H1 (cell line): ENCODE data around the gene SMIM38. TPM values are rescaled to one million over a fixed set of nuclear protein-coding genes. Genes with fewer than 3 reads are reported as not detected.

Experiments
- CTCF ChIA-PET: fragments of 300-600 bp; sonication (Branson Sonifier 250); formaldehyde crosslinking; loops from one replicate; lab custom pipeline; 2021; ENCODE audit not compliant: partially characterized antibody; lab: Charles Lee
- POLR2A ChIA-PET: fragments of 300-600 bp; sonication (Branson Sonifier 250); formaldehyde crosslinking; loops from one replicate; lab custom pipeline; 2021; ENCODE audit warnings: inconsistent platforms; ENCODE audit not compliant: partially characterized antibody; lab: Charles Lee
- DNase-seq, 2 experiments: peaks; one replicate each; pipeline versions ENCODE4 v3.0.0 to v3.0.0-alpha.2; 2010 to 2022; ENCODE audit warnings: low spot score in 2 of 2, low read depth in 1 of 2, mixed read lengths in 1 of 2
- FAIRE-seq: peaks from 2 replicates; lab custom pipeline; 2011; peaks lifted over from hg19 to GRCh38; lab: Jason Lieb, UNC
- H2AFZ ChIP-seq: 2 replicates; pipeline ENCODE4 v1.8.1; 2012; ENCODE audit warnings: low read length, inconsistent platforms
- H2AK5ac ChIP-seq: 2 replicates; pipeline ENCODE4 v1.6.1; 2013; ENCODE audit warnings: low read depth, low read length
- H2BK120ac ChIP-seq: replicated peaks from 2 replicates; pipeline ENCODE3; 2013; ENCODE audit warnings: low read depth, low read length, inconsistent platforms
- H2BK12ac ChIP-seq: 2 replicates; pipeline ENCODE4 v1.6.1; 2013; ENCODE audit warnings: low read depth, low read length
- H2BK15ac ChIP-seq: 2 replicates; pipeline ENCODE4 v1.6.1; 2013; ENCODE audit warnings: low read length
- H2BK20ac ChIP-seq: 2 replicates; pipeline ENCODE4 v1.6.1; 2013; ENCODE audit warnings: low read length
- H2BK5ac ChIP-seq: 2 replicates; pipeline ENCODE4 v1.6.1; 2013; ENCODE audit warnings: low read depth, low read length
- H3K14ac ChIP-seq: 2 replicates; pipeline ENCODE4 v1.6.1; 2013; ENCODE audit warnings: inconsistent platforms; ENCODE audit not compliant: insufficient read length
- H3K18ac ChIP-seq: 2 replicates; pipeline ENCODE4 v1.6.1; 2013; ENCODE audit warnings: low read length; ENCODE audit errors: extremely low read depth
- H3K23ac ChIP-seq: 2 replicates; pipeline ENCODE4 v1.6.1; 2013; ENCODE audit warnings: inconsistent platforms; ENCODE audit not compliant: insufficient read length
- H3K23me2 ChIP-seq: 2 replicates; pipeline ENCODE4 v1.6.1; 2013; ENCODE audit warnings: low read depth, low read length
- H3K27ac ChIP-seq: 2 replicates; pipeline ENCODE4 v1.6.1; 2011; ENCODE audit warnings: low read depth, low read length, inconsistent platforms
- H3K27me3 ChIP-seq, 4 experiments: replicated peaks in 1 of 4; 1 replicate in 1 of 4; 2 replicates in 3 of 4; pipeline versions ENCODE4 v1.6.1 to v1.8.1; 2011 to 2013; ENCODE audit warnings: low read length in 3 of 4, mild to moderate bottlenecking in 3 of 4, inconsistent platforms in 2 of 4, mixed read lengths in 2 of 4, moderate library complexity in 1 of 4; ENCODE audit not compliant: control insufficient read depth in 3 of 4, insufficient read depth in 3 of 4; ENCODE audit errors: extremely low read depth in 1 of 4
- H3K36me3 ChIP-seq, 4 experiments: 2 replicates each; pipeline versions ENCODE4 v1.6.1 to v1.8.1; 2011 to 2013; ENCODE audit warnings: mild to moderate bottlenecking in 4 of 4, low read length in 3 of 4, moderate library complexity in 2 of 4, control low read depth in 1 of 4, inconsistent platforms in 1 of 4; ENCODE audit not compliant: insufficient read depth in 4 of 4, control insufficient read depth in 2 of 4
- H3K4ac ChIP-seq: replicated peaks from 2 replicates; pipeline ENCODE3; 2013; ENCODE audit warnings: low read length, low read depth, mixed read lengths, inconsistent platforms; ENCODE audit not compliant: insufficient read length
- H3K4me1 ChIP-seq, 4 experiments: replicated peaks in 1 of 4; 1 replicate in 1 of 4; 2 replicates in 3 of 4; pipeline versions ENCODE4 v1.6.1 to v1.8.1; 2011 to 2013; ENCODE audit warnings: low read length in 3 of 4, inconsistent platforms in 2 of 4, mixed read lengths in 1 of 4; ENCODE audit not compliant: insufficient read depth in 4 of 4, control insufficient read depth in 3 of 4
- H3K4me2 ChIP-seq, 2 experiments: 2 replicates each; pipeline versions ENCODE4 v1.6.1 to v1.8.1; 2011 to 2013; ENCODE audit warnings: low read depth in 2 of 2, low read length in 2 of 2, control low read depth in 1 of 2, inconsistent platforms in 1 of 2, mild to moderate bottlenecking in 1 of 2; ENCODE audit not compliant: insufficient read depth in 1 of 2
- H3K4me3 ChIP-seq, 4 experiments: fragments of 200-600, 300-600 bp in 1 of 4; sonication (generic), shearing (Covaris generic), sonication (Bioruptor Twin) in 1 of 4; 2 replicates each; pipeline versions ENCODE4 v1.5.1 to v1.8.1; 2011 to 2016; ENCODE audit warnings: low read length in 4 of 4, low read depth in 3 of 4, control low read depth in 2 of 4, inconsistent platforms in 2 of 4, mild to moderate bottlenecking in 2 of 4, mixed read lengths in 1 of 4, moderate library complexity in 1 of 4; ENCODE audit not compliant: insufficient read depth in 2 of 4; ENCODE audit errors: extremely low read depth in 1 of 4
- H3K56ac ChIP-seq: replicated peaks from 2 replicates; pipeline ENCODE3; 2013; ENCODE audit warnings: low read depth, mild to moderate bottlenecking, mixed read lengths, low read length, inconsistent platforms; ENCODE audit not compliant: insufficient read length
- H3K79me1 ChIP-seq: 2 replicates; pipeline ENCODE4 v1.6.1; 2013; ENCODE audit warnings: low read depth, low read length, control low read depth
- H3K79me2 ChIP-seq, 2 experiments: 2 replicates each; pipeline versions ENCODE4 v1.6.1 to v1.8.1; 2012 to 2013; ENCODE audit warnings: low read length in 2 of 2, mild to moderate bottlenecking in 2 of 2, inconsistent platforms in 1 of 2; ENCODE audit not compliant: insufficient read depth in 2 of 2, control insufficient read depth in 1 of 2
- H3K9ac ChIP-seq, 4 experiments: replicated peaks in 1 of 4; 1 replicate in 1 of 4; 2 replicates in 3 of 4; pipeline versions ENCODE4 v1.6.1 to v1.8.1; 2011 to 2013; ENCODE audit warnings: low read depth in 3 of 4, low read length in 3 of 4, control low read depth in 2 of 4, mild to moderate bottlenecking in 2 of 4, moderate library complexity in 2 of 4, inconsistent platforms in 1 of 4; ENCODE audit errors: extremely low read depth in 1 of 4
- H3K9me3 ChIP-seq, 2 experiments: 2 replicates each; pipeline versions ENCODE4 v1.6.1 to v1.8.1; 2012 to 2013; ENCODE audit warnings: mild to moderate bottlenecking in 2 of 2, moderate library complexity in 2 of 2, control low read depth in 1 of 2, inconsistent platforms in 1 of 2, low read depth in 1 of 2, low read length in 1 of 2, mixed read lengths in 1 of 2; ENCODE audit not compliant: insufficient read depth in 2 of 2
- H4K20me1 ChIP-seq, 2 experiments: replicated peaks in 1 of 2; 2 replicates each; pipeline versions ENCODE3 to v1.8.1; 2011 to 2013; ENCODE audit warnings: inconsistent platforms in 2 of 2, low read length in 2 of 2, mild to moderate bottlenecking in 1 of 2; ENCODE audit not compliant: insufficient read depth in 2 of 2, control insufficient read depth in 1 of 2
- H4K5ac ChIP-seq: 2 replicates; pipeline ENCODE4 v1.6.1; 2013; ENCODE audit warnings: low read length, low read depth, mixed read lengths, inconsistent platforms; ENCODE audit not compliant: insufficient read length
- H4K8ac ChIP-seq: 2 replicates; pipeline ENCODE4 v1.8.0; 2013; ENCODE audit warnings: mild to moderate bottlenecking, moderate library complexity, low read length, inconsistent platforms; ENCODE audit not compliant: insufficient read depth; ENCODE audit errors: extremely low read depth
- H4K91ac ChIP-seq: replicated peaks from 2 replicates; pipeline ENCODE3; 2013; ENCODE audit warnings: low read length, mixed read lengths, inconsistent platforms; ENCODE audit not compliant: insufficient read length
- SIX5 ChIP-seq: IDR thresholded peaks from 2 replicates; pipeline ENCODE4 v1.6.1; 2011; ENCODE audit warnings: mild to moderate bottlenecking, low read depth, low read length
- WGBS, 2 experiments: shearing (Covaris generic) in 1 of 2; methylation state at CpG; one replicate each; pipeline versions ENCODE4 v1.1.6 to v1.1.7; 2013 to 2015; ENCODE audit warnings: low lambda C conversion rate in 2 of 2, mixed read lengths in 2 of 2, inconsistent platforms in 1 of 2, low coverage in 1 of 2, missing lambda C conversion rate in 1 of 2; ENCODE audit not compliant: insufficient replicate concordance in 2 of 2, insufficient coverage in 1 of 2, insufficient read length in 1 of 2; ENCODE audit errors: extremely low coverage in 1 of 2, missing lambda C conversion rate in 1 of 2; 5-methylcytosine and 5-hydroxymethylcytosine counted together
- polyA plus RNA-seq, 7 experiments: library from polyadenylated mRNA; depleted of rRNA in 3 of 7; stranded (reverse) in 5 of 7; unstranded in 2 of 7; fragments of >200 nt in 5 of 7; fragments of 200-250 nt in 2 of 7; gene quantifications; 1 replicate in 5 of 7; 2 replicates in 1 of 7; 4 replicates in 1 of 7; pipeline versions ENCODE4 v1.2.1 to v1.2.3, GENCODE V29; 2011 to 2013; ENCODE audit warnings: missing spikeins in 2 of 7, mixed read lengths in 2 of 7
- total RNA-seq: library from RNA; stranded (reverse); fragmentation: NEBNext Ultra II Directional; extraction: Animal tissue kit (Norgen Biotek cat#: 25700); gene quantifications from 2 replicates; pipeline ENCODE4 v1.2.1, GENCODE V29; 2021

SMIM38 gene
- total and polyA plus RNA-seq, 2 of the 8 experiments (the other 6 are each of a cell fraction or from before 2014, with no cell fraction given): 0.17 to 0.20 TPM

- ChIA-PET CTCF (interaction anchor here (1.1 to 1.8 kb wide), 3 partner anchors 23 to 575 kb away, joined by 5 to 6 read pairs (median 6); no protein-coding TSS in a partner anchor), POLR2A (no interaction called here)
- H3K18ac ChIP-seq: no peak overlapping the region
- H4K91ac ChIP-seq: no peak overlapping the region
- H3K9ac ChIP-seq: no peak overlapping the region
- H2BK20ac ChIP-seq: no peak overlapping the region
- no peak for FAIRE-seq
- no peak overlapping the region for H3K4me2 ChIP-seq
- no peak overlapping the region for H3K4ac ChIP-seq
- no peak overlapping the region for H4K5ac ChIP-seq
- no peak overlapping the region for H3K23ac ChIP-seq
- no peak overlapping the region for H2AFZ ChIP-seq
- WGBS, 2 experiments: 72% methylated on average over 5 of the region's 5 CpGs; no CpG with 5 or more reads in 1 of the 2 experiments
- no peaks in the 10 kb centered on the region for H3K79me2 ChIP-seq
- peaks cover 8% of the 10 kb centered on the region; the same call in 1 of the 2 replicates for H3K23me2 ChIP-seq
- H2AK5ac ChIP-seq: no peak overlapping the region
- H3K4me3 ChIP-seq: no peak overlapping the region
- peaks cover 0 to 6% of the 10 kb centered on the region in 2 experiments for H4K20me1 ChIP-seq
- no peak overlapping the region for H2BK15ac ChIP-seq
- no peak overlapping the region for H2BK12ac ChIP-seq
- no peaks in the 10 kb centered on the region; a peak in 1 of 7 replicates for H3K27me3 ChIP-seq
- no peak overlapping the region for H2BK5ac ChIP-seq
- peaks cover 3 to 5% of the 10 kb centered on the region in 2 experiments; a peak in 1 of 4 replicates for H3K9me3 ChIP-seq
- no peaks in the 10 kb centered on the region for H3K79me1 ChIP-seq
- no peak overlapping the region for H3K56ac ChIP-seq
- DNase-seq: no peak
- no peak overlapping the region for H3K27ac ChIP-seq
- H3K4me1 ChIP-seq: no peaks in the 10 kb centered on the region
- no peaks in the 10 kb centered on the region for H3K36me3 ChIP-seq
- no peak for TF ChIP-seq SIX5
- TF ChIP-seq, all 59 proteins: peak for 0
- H3K14ac ChIP-seq: no peak overlapping the region
- H2BK120ac ChIP-seq: no peak overlapping the region
- H4K8ac ChIP-seq: no peak overlapping the region
Observed at GRCh38 chr11:69108559-69108958, 47.2 kb upstream of the SMIM38 start.
